ENCODE measurements around the gene UTP11.

UTP11 gene

GRCh38 chr1:38060498-38060897, 48.0 kb downstream of the UTP11 start:
- no peak for ATAC-seq
- TF ChIP-seq CSDC2 (CRISPR knock-in tag; IDR thresholded peaks at IDR 0.05) = no peak

GRCh38 chr1:38061290-38061689, 48.8 kb downstream of the UTP11 start:
- ATAC-seq = no peak
- no peak for TF ChIP-seq BACH2 (CRISPR knock-in tag; IDR thresholded peaks at IDR 0.05; ENCODE audit: borderline replicate concordance)
- TF ChIP-seq ZC3H10 (CRISPR knock-in tag; IDR thresholded peaks at IDR 0.05) = no peak
- no peak for TF ChIP-seq RARB (CRISPR knock-in tag; IDR thresholded peaks at IDR 0.05)
- TF ChIP-seq ISL1 (CRISPR knock-in tag; IDR thresholded peaks at IDR 0.05) = no peak
- no peak for TF ChIP-seq POU6F1 (CRISPR knock-in tag; IDR thresholded peaks at IDR 0.05; ENCODE audit: borderline replicate concordance, low read depth)
- no peak for TF ChIP-seq ZFP3 (CRISPR knock-in tag; IDR thresholded peaks at IDR 0.05)
- no peak for TF ChIP-seq PPARA (CRISPR knock-in tag; IDR thresholded peaks at IDR 0.05; ENCODE audit: borderline replicate concordance)
- TF ChIP-seq TSHZ2 (CRISPR knock-in tag; IDR thresholded peaks at IDR 0.05) = no peak
- no peak for TF ChIP-seq TCF4 (CRISPR knock-in tag; IDR thresholded peaks at IDR 0.05; ENCODE audit: borderline replicate concordance)
- TF ChIP-seq PATZ1 (CRISPR knock-in tag; IDR thresholded peaks at IDR 0.05; ENCODE audit: borderline replicate concordance) = no peak
- no peak for TF ChIP-seq ZNF8 (CRISPR knock-in tag; IDR thresholded peaks at IDR 0.05)
- TF ChIP-seq CREB5 (CRISPR knock-in tag; IDR thresholded peaks at IDR 0.05; ENCODE audit: low read depth) = no peak
- no peak for TF ChIP-seq TOX (CRISPR knock-in tag; IDR thresholded peaks at IDR 0.05; ENCODE audit: borderline replicate concordance)
- no peak for TF ChIP-seq ZFP30 (CRISPR knock-in tag; IDR thresholded peaks at IDR 0.05)
- no peak for TF ChIP-seq ZNF70 (CRISPR knock-in tag; IDR thresholded peaks at IDR 0.05)
- no peak for TF ChIP-seq OSR1 (CRISPR knock-in tag; IDR thresholded peaks at IDR 0.05)
- no peak for TF ChIP-seq GLIS3 (CRISPR knock-in tag; IDR thresholded peaks at IDR 0.05)
- no peak for TF ChIP-seq CSRNP3 (CRISPR knock-in tag; IDR thresholded peaks at IDR 0.05)
- no peak for TF ChIP-seq SNAI2 (CRISPR knock-in tag; IDR thresholded peaks at IDR 0.05)

- ATAC-seq = no peak
- TF ChIP-seq TSHZ2 (CRISPR knock-in tag; IDR thresholded peaks at IDR 0.05) (no peak), ISL1 (CRISPR knock-in tag; IDR thresholded peaks at IDR 0.05) (no peak), POU6F1 (CRISPR knock-in tag; IDR thresholded peaks at IDR 0.05; ENCODE audit: borderline replicate concordance, low read depth) (no peak), SNAI2 (CRISPR knock-in tag; IDR thresholded peaks at IDR 0.05) (no peak), OSR1 (CRISPR knock-in tag; IDR thresholded peaks at IDR 0.05) (no peak), ZFP30 (CRISPR knock-in tag; IDR thresholded peaks at IDR 0.05) (no peak), ZFP3 (CRISPR knock-in tag; IDR thresholded peaks at IDR 0.05) (no peak), BACH2 (CRISPR knock-in tag; IDR thresholded peaks at IDR 0.05; ENCODE audit: borderline replicate concordance) (no peak), GLIS3 (CRISPR knock-in tag; IDR thresholded peaks at IDR 0.05) (no peak), PPARA (CRISPR knock-in tag; IDR thresholded peaks at IDR 0.05; ENCODE audit: borderline replicate concordance) (no peak), CSRNP3 (CRISPR knock-in tag; IDR thresholded peaks at IDR 0.05) (no peak), ARNTL (CRISPR knock-in tag; IDR thresholded peaks at IDR 0.05; ENCODE audit: borderline replicate concordance, low read depth) (no peak), RARB (CRISPR knock-in tag; IDR thresholded peaks at IDR 0.05) (no peak), CSDC2 (CRISPR knock-in tag; IDR thresholded peaks at IDR 0.05) (no peak), TOX (CRISPR knock-in tag; IDR thresholded peaks at IDR 0.05; ENCODE audit: borderline replicate concordance) (no peak)
Observed at GRCh38 chr1:38061883-38062328, 49.4 kb downstream of the UTP11 start.
